Uterus (tissue), 2 donors: ENCODE results near the gene MARCKSL1.

Experiments
- CTCF ChIP-seq, 4 experiments: fragments of 200-600 bp in 2 of 4; fragments of 450-650 bp in 2 of 4; sonication (generic) in 2 of 4; IDR thresholded peaks; one replicate each; pipeline ENCODE4 v1.5.1; 2016 to 2019; ENCODE audit warnings: antibody characterized with exemption in 4 of 4, mild to moderate bottlenecking in 2 of 4, moderate library complexity in 1 of 4
- POLR2A ChIP-seq, 2 donors: fragments of 450-650 bp; IDR thresholded peaks; one replicate each; pipeline ENCODE4 v1.6.1; 2016; ENCODE audit warnings: antibody characterized with exemption in 2 of 2, mild to moderate bottlenecking in 1 of 2, moderate library complexity in 1 of 2

GRCh38 chr1:32321712-32322291 lies 14.2 kb downstream of the MARCKSL1 start:
- no peak for TF ChIP-seq CTCF (IDR thresholded peaks at IDR 0.05)
- no peak for TF ChIP-seq POLR2A (IDR thresholded peaks at IDR 0.05)
